Thoracic aorta (tissue), 2 donors: Measurements from ENCODE around the gene NAGLU. TPM values are rescaled to one million over a fixed set of nuclear protein-coding genes. Genes with fewer than 3 reads are reported as not detected.

ENCODE experiments used
- ATAC-seq: fragments of 150-250 bp; one replicate; pipeline ENCODE4 v1.8.0; 2017; ENCODE audit warnings: low read depth; ENCODE audit not compliant: insufficient number of reproducible peaks, low FRiP score
- DNase-seq: peaks from one replicate; pipeline ENCODE4 v3.0.0-alpha.2; 2020; ENCODE audit warnings: low spot score
- H3K27ac ChIP-seq, 2 donors: fragments of 200-600 bp; sonication (generic); 1 replicate in 1 of 2; 2 replicates in 1 of 2; pipeline ENCODE4 v1.5.1; 2016; ENCODE audit warnings: mild to moderate bottlenecking in 2 of 2, moderate library complexity in 2 of 2
- H3K27me3 ChIP-seq: fragments of 200-600 bp; sonication (generic); replicated peaks from 2 replicates; pipeline ENCODE4 v1.6.0; 2016; ENCODE audit warnings: mild to moderate bottlenecking; ENCODE audit not compliant: insufficient read depth
- H3K36me3 ChIP-seq: fragments of 200-600 bp; sonication (generic); one replicate; pipeline ENCODE4 v1.5.1; 2016
- H3K4me1 ChIP-seq, 2 donors: fragments of 200-600 bp; sonication (generic); 1 replicate in 1 of 2; 2 replicates in 1 of 2; pipeline versions ENCODE4 v1.5.1 to v1.6.0; 2016; ENCODE audit warnings: low read depth in 2 of 2, mild to moderate bottlenecking in 1 of 2; ENCODE audit not compliant: control insufficient read depth in 1 of 2
- H3K4me3 ChIP-seq: fragments of 200-600 bp; sonication (generic); 2 replicates; pipeline ENCODE4 v1.5.1; 2016; ENCODE audit warnings: mild to moderate bottlenecking
- H3K9me3 ChIP-seq: fragments of 200-600 bp; sonication (generic); 2 replicates; pipeline ENCODE4 v1.5.1; 2016
- total RNA-seq, 2 donors: library from RNA; depleted of rRNA; stranded (reverse); fragments of >200 nt; gene quantifications; one replicate each; pipeline versions ENCODE4 v1.1.0 to v1.2.3, GENCODE V29; 2016
- TF ChIP-seq, protein P1 (sequence below): fragments of 200-600 bp; sonication (generic); IDR thresholded peaks from one replicate; pipeline ENCODE4 v1.5.1; 2019; ENCODE audit warnings: antibody characterized with exemption

The NAGLU gene
- total RNA-seq, 2 donors from 2014 or later: 86.7 to 130 TPM

DNA sequence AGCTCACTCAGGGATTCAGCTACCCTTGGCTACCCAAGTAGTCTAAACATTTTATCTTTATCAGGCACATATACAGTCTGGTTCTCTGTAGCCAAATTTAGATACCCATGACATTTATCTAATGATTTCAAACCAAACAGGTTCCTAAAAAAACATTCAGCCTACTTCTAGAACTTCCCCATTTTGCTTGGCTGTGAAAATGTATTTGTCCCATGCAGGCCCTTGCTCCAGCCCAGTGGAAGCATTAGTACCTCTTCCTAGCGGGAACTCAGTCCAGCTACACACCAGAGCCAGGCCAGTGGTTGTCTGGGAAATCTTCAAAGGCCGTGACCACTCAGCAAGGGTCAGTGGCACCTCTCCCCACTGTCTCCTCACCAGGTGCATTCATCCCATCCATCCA, 26.2 kb upstream of the NAGLU start:
- peak overlapping the region; percentile 28 to 70 for H3K27ac ChIP-seq
- no peaks in the 10 kb centered on the region for H3K9me3 ChIP-seq
- TF ChIP-seq, protein P1, sequence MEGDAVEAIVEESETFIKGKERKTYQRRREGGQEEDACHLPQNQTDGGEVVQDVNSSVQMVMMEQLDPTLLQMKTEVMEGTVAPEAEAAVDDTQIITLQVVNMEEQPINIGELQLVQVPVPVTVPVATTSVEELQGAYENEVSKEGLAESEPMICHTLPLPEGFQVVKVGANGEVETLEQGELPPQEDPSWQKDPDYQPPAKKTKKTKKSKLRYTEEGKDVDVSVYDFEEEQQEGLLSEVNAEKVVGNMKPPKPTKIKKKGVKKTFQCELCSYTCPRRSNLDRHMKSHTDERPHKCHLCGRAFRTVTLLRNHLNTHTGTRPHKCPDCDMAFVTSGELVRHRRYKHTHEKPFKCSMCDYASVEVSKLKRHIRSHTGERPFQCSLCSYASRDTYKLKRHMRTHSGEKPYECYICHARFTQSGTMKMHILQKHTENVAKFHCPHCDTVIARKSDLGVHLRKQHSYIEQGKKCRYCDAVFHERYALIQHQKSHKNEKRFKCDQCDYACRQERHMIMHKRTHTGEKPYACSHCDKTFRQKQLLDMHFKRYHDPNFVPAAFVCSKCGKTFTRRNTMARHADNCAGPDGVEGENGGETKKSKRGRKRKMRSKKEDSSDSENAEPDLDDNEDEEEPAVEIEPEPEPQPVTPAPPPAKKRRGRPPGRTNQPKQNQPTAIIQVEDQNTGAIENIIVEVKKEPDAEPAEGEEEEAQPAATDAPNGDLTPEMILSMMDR: no peak
- peaks cover 11 to 54% of the 10 kb centered on the region in 2 donors for H3K4me1 ChIP-seq
- H3K27me3 ChIP-seq: no peaks in the 10 kb centered on the region
- no peak overlapping the region for H3K4me3 ChIP-seq
- ATAC-seq: no peak
- no peak for DNase-seq
- H3K36me3 ChIP-seq: no peaks in the 10 kb centered on the region

DNA sequence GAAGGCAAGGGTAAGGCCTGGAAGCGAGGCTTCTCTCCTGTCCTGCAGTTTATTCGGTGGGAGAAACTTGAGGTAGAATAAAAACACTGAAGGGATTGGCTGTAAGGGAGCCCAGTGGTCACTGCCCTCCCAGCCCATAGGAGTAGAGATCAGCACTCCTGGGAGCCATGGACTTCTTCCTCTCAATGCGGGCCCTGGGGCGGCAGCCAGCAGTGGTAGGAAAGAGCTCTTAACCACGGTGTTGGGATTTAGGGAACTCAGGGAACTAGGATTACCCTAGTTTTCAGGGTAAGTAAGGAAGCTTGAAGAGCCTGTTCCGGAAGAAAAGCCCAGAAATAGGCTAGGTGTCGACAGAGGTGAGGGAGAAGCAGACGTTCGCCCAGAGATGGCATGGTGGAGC, 23.8 kb upstream of the NAGLU start:
- H3K4me1 ChIP-seq: peaks cover 19 to 71% of the 10 kb centered on the region in 2 donors
- no peak overlapping the region for H3K4me3 ChIP-seq
- ATAC-seq: no peak
- no peaks in the 10 kb centered on the region for H3K9me3 ChIP-seq
- no peak for DNase-seq
- TF ChIP-seq, protein P1: no peak
- H3K27me3 ChIP-seq: no peaks in the 10 kb centered on the region
- peak overlapping the region; percentile 60 to 79 for H3K27ac ChIP-seq
- no peaks in the 10 kb centered on the region for H3K36me3 ChIP-seq

DNA sequence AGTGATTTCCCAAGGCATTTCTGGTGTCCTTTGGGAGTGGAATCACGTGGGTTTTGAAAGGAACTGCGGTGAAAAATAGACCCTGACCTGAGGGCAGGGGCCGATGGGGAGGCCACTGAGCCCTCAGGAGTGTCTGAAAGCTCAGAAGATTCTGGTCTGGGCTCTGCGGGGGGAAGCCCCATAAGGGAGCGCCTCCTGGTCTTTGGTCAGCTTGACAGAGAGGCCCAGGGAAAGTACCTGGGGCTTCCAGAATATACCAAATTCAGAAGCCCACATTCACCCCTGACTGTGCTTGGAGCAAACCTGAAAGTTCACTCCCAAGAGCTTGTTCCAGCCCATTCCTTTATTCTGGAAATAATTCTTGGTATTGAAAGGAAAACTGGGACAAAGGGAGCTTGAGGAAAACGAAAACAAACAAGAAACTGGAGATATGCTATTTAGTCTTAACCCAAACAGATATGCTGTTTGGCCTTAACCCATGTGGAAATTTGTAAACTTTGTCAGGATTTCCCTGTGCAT, 23.2 kb upstream of the NAGLU start:
- no peaks in the 10 kb centered on the region for H3K36me3 ChIP-seq
- peaks cover 25 to 76% of the 10 kb centered on the region in 2 donors for H3K4me1 ChIP-seq
- TF ChIP-seq, protein P1: no peak
- DNase-seq: no peak
- H3K27me3 ChIP-seq: no peaks in the 10 kb centered on the region
- no peaks in the 10 kb centered on the region for H3K9me3 ChIP-seq
- H3K27ac ChIP-seq: peak overlapping the region; percentile 60 to 79
- ATAC-seq: no peak
- no peak overlapping the region for H3K4me3 ChIP-seq

DNA sequence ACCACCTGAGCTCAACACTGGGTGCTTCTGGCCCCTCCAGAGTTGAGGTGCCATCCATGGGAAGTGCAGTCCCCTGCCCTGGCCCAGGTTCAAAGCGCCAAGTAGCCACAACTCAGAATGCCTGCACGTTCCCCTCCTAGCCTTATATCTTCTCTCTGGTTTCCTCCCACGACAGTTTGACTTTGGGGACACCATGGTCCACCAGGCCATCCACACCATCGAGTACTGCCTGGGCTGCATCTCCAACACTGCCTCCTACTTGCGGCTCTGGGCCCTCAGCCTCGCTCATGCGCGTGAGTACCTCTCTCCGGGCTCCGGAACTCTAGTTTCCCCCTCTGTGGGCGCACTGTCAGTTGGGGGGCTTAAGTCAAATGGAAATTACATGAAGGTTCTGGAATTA, 22.4 kb upstream of the NAGLU start:
- no peak for ATAC-seq
- peaks cover 34 to 85% of the 10 kb centered on the region in 2 donors for H3K4me1 ChIP-seq
- DNase-seq: no peak

DNA sequence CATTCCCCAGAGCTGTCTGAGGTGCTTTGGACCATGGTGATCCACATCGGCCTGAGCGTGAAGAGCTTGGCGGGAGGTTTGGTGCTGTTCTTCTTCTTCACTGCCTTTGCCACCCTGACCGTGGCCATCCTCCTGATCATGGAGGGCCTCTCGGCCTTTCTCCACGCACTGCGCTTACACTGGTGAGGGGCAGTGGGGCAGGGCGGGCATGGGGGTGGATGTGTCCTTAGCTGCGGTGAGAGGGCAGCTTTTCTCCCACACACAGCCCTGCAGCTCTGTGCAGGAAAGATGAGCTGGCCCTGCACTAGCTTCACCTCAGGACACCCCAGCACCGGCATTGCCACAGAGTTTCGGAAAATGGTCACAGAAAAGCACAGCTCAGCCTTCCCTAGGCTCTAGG, 21.8 kb upstream of the NAGLU start:
- peak overlapping the region; percentile 60 to 79 for H3K27ac ChIP-seq
- TF ChIP-seq, protein P1: no peak
- no peaks in the 10 kb centered on the region for H3K36me3 ChIP-seq
- DNase-seq (no peak), ATAC-seq (no peak)
- H3K27me3 ChIP-seq: no peaks in the 10 kb centered on the region
- H3K4me3 ChIP-seq: no peak overlapping the region
- no peaks in the 10 kb centered on the region for H3K9me3 ChIP-seq
- peaks cover 40 to 86% of the 10 kb centered on the region in 2 donors for H3K4me1 ChIP-seq

More for the DNA sequence above, 22.4 kb upstream of the NAGLU start:
- no peaks in the 10 kb centered on the region for H3K36me3 ChIP-seq
- TF ChIP-seq, protein P1: no peak
- H3K4me3 ChIP-seq: no peak overlapping the region
- no peaks in the 10 kb centered on the region for H3K27me3 ChIP-seq
- peak overlapping the region; percentile 60 to 79 for H3K27ac ChIP-seq
- no peaks in the 10 kb centered on the region for H3K9me3 ChIP-seq
